Parathyroid adenoma (tissue), 2 donors: Measurements from ENCODE around the gene AHCY.

ENCODE experiments used
- H2AFZ ChIP-seq: fragments of 300-600 bp; sonication (generic); one replicate; pipeline ENCODE4 v1.7.0; 2017; ENCODE audit warnings: antibody characterized with exemption, mild to moderate bottlenecking
- H3K27ac ChIP-seq: fragments of 300-600 bp; sonication (generic); one replicate; pipeline ENCODE4 v1.7.0; 2017
- H3K27me3 ChIP-seq: fragments of 300-600 bp; sonication (generic); one replicate; pipeline ENCODE4 v1.7.0; 2017; ENCODE audit warnings: low read length; ENCODE audit not compliant: control insufficient read depth, insufficient read depth
- H3K36me3 ChIP-seq: fragments of 300-600 bp; sonication (generic); one replicate; pipeline ENCODE4 v1.7.0; 2017; ENCODE audit warnings: low read length; ENCODE audit not compliant: control insufficient read depth, insufficient read depth
- H3K4me1 ChIP-seq: fragments of 300-600 bp; sonication (generic); one replicate; pipeline ENCODE4 v1.7.0; 2017; ENCODE audit warnings: control low read depth
- H3K4me2 ChIP-seq: fragments of 300-600 bp; sonication (generic); one replicate; pipeline ENCODE4 v1.7.0; 2017; ENCODE audit warnings: low read length
- H3K4me3 ChIP-seq: fragments of 300-600 bp; sonication (generic); one replicate; pipeline ENCODE4 v1.7.0; 2017; ENCODE audit warnings: low read depth, low read length
- H3K79me2 ChIP-seq: fragments of 300-600 bp; sonication (generic); one replicate; pipeline ENCODE4 v1.7.0; 2017; ENCODE audit warnings: control low read depth
- H3K9ac ChIP-seq: fragments of 300-600 bp; sonication (generic); one replicate; pipeline ENCODE4 v1.7.0; 2017; ENCODE audit warnings: mild to moderate bottlenecking
- H3K9me3 ChIP-seq: fragments of 300-600 bp; sonication (generic); one replicate; pipeline ENCODE4 v1.7.0; 2017; ENCODE audit warnings: low read length; ENCODE audit not compliant: control insufficient read depth
- TF ChIP-seq, protein P1 (sequence below): fragments of 300-600 bp; sonication (generic); IDR thresholded peaks from one replicate; pipeline ENCODE4 v1.7.0; 2017; ENCODE audit warnings: antibody characterized with exemption, mild to moderate bottlenecking
- donor health status: primary hyperparathyroidism.

AHCY gene

DNA sequence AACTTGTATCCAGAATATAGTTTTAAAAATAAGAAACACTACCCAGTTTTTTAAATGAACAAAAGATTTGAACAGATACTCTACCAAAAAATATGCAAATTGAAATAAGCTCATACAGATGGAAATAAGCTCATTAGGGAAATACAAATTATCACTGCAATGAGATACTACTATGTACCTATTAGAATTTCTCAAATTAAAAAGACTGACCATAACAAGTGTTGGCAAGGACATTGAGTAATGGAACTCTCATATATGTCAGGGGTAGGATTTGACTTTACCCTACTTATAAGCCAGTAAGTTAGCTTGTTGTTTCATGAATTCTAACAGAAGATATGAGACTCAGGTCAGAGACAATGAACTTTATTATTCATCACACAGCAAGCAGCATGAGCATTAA, 71.5 kb downstream of the AHCY start:
- Histone ChIP-seq H3K4me2 (no peak overlapping the region), H3K4me1 (no peaks in the 10 kb centered on the region), H3K79me2 (no peaks in the 10 kb centered on the region)

More for the DNA sequence above, 71.5 kb downstream of the AHCY start:
- H3K4me3 ChIP-seq, result no peak overlapping the region
- no peak overlapping the region for H2AFZ ChIP-seq
- no peaks in the 10 kb centered on the region for H3K27me3 ChIP-seq
- no peaks in the 10 kb centered on the region for H3K9me3 ChIP-seq
- TF ChIP-seq, protein P1, sequence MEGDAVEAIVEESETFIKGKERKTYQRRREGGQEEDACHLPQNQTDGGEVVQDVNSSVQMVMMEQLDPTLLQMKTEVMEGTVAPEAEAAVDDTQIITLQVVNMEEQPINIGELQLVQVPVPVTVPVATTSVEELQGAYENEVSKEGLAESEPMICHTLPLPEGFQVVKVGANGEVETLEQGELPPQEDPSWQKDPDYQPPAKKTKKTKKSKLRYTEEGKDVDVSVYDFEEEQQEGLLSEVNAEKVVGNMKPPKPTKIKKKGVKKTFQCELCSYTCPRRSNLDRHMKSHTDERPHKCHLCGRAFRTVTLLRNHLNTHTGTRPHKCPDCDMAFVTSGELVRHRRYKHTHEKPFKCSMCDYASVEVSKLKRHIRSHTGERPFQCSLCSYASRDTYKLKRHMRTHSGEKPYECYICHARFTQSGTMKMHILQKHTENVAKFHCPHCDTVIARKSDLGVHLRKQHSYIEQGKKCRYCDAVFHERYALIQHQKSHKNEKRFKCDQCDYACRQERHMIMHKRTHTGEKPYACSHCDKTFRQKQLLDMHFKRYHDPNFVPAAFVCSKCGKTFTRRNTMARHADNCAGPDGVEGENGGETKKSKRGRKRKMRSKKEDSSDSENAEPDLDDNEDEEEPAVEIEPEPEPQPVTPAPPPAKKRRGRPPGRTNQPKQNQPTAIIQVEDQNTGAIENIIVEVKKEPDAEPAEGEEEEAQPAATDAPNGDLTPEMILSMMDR, result no peak
- H3K9ac ChIP-seq, result no peak overlapping the region
- H3K27ac ChIP-seq, result no peak overlapping the region
- no peaks in the 10 kb centered on the region for H3K36me3 ChIP-seq
